GM18907 (cell line): ENCODE data around the gene WFDC8.
"Not testable (repeated sequence)": the region's sequence is repeated elsewhere in the genome, so short reads cannot be mapped to it uniquely, and the experiment has no call there.

Experiments used
- ATAC-seq: cut with Tn5 transposase; IDR thresholded peaks from one replicate; pipeline ENCODE4 v1.9.1; 2021; ENCODE audit warnings: mild to moderate bottlenecking, moderate library complexity; ENCODE audit not compliant: unreplicated experiment

Gene WFDC8

GRCh38 chr20:45579184-45579583, at the start of gene WFDC8:
WFDC8 (minus strand) TSS chr20:45579284; CDS start chr20:45579247, 37 bp downstream.
- no peak for ATAC-seq

DNA sequence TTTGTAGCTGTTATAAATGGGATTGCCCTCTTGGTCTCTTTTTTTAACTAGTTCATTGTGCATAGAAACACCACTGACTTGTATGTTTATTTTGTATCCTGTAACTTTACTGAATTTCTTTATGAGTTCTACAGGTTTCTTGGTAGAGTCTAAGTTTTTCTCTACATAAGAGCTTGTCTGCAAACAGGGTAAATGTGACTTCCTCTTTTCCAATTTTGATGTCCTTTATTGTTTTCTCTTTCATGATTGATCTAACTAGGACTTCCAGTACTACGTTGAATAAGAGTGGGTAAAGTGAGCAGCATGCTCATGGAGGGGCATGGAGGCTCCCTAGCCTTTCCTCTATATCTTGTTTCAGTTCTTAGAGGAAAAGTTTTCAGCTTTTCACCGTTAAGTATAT, 47.5 kb upstream of the WFDC8 start:
- ATAC-seq: no peak

DNA sequence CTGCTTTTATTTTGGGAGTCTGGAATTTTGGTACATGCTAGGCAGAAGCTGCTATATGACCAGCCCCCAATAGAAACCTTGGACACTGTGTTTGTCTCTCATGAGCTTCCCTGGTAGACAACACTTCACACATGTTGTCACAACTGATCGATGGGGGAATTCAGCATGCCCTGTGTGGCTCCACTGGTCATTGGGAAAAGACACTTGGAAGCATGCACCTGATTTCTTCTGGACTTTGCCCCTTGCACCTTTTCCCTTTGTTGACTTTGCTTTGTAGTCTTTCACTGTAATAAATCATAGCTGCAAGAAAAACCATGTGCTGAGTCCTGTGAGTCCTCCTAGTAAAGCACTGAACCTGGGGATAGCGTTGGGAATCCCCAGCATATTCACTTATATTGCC, 42.5 kb upstream of the WFDC8 start:
- ATAC-seq: no peak

DNA sequence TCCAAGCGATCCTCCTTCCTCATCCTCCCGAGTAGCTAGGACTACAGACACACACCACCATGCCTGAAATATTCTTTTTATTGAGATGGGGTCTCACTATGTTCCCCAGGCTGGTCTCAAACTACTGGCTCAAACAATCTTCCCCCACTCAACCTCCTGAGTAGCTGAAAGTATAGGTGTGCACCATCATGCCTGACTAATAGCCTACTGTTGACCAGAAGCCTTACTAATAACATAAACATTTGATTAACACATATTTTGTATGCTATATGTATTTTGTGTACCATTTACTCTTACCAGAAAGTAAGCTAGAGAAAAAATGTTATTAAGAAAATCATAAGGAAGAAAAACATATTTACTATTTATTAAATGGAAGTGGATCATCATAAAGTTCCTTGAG, 38.5 kb upstream of the WFDC8 start:
- no peak for ATAC-seq

DNA sequence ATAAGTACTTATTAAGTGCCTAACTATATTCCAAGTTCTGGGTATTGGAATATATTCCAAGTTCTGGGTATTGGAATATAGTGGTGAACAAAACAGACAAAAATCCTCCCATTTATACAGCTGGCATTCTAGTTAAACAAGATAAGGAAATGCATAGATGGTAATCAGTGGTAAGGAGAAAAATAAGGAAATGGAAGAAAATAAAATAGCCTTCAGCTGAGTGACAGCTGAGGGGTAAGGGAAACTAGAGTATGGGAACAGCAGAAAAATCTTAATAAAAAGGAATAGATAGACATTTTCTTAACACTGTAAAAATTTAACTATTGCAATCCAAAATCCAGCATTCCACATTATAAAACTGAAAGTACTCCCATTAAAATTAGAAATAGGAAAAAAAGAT, 33.2 kb upstream of the WFDC8 start:
- ATAC-seq: no peak

- no peak for ATAC-seq
Observed at GRCh38 chr20:45611054-45611453, 32.0 kb upstream of the WFDC8 start.

- ATAC-seq: no peak
Observed at GRCh38 chr20:45607810-45608209, 28.7 kb upstream of the WFDC8 start.

- no peak for ATAC-seq
Observed at GRCh38 chr20:45595235-45595634, 16.2 kb upstream of the WFDC8 start.

DNA sequence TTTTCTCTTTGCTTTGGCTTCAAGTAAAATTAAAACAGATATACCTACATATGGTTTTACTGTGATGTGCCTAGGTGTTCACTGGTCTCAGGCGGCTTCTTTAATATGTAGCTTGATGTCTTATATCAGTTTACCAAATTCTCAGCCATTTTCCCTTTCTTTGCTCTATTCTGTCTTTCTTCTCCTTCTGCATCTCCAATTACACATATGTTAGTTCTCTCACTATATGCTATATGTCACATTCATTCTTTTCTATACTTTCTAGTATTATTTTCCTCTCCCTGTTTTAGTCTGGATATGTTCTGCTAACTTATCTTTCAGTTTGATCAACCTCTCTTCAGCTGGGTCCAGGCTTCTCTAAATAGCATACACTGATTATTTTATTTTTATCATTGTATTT, 14.4 kb upstream of the WFDC8 start:
- ATAC-seq: no peak

DNA sequence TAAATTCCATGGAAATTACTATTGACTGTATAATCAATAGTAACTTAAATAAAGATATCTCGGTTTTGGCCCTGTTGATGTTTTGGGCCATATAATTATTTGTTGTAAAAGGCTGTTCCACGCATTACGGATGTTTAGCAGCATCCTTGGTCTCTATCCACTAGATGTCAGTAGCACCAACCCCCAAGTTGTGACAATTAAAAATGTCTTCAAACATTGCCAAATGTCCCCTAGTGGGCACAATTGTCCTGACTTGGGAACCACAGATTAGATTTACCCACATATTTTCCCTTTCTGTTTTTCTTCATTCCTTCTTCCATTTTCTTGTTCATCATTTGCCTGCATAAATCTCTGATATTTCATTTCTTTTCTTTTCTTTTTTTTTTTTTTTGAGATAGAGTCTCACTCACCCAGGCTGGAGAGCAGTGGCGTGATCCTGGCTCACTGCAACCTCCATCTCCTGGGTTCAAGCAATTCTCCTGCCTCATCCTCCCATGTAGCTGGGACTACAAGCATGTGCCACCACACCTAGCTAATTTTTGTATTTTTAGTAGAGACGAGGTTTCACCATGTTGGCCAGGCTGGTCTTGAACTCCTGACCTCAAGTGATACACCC, 13.6 kb upstream of the WFDC8 start:
- ATAC-seq: peak; percentile 59

GRCh38 chr20:45589725-45590124, 10.6 kb upstream of the WFDC8 start:
- no peak for ATAC-seq

GRCh38 chr20:45588800-45589199, 9.7 kb upstream of the WFDC8 start:
- ATAC-seq: no peak

- ATAC-seq: not testable (repeated sequence)
Observed at GRCh38 chr20:45585986-45586385, 6.9 kb upstream of the WFDC8 start.

GRCh38 chr20:45584294-45584693, 5.2 kb upstream of the WFDC8 start:
- not testable (repeated sequence) for ATAC-seq

- ATAC-seq: no peak
Observed at GRCh38 chr20:45583502-45583901, 4.4 kb upstream of the WFDC8 start.

DNA sequence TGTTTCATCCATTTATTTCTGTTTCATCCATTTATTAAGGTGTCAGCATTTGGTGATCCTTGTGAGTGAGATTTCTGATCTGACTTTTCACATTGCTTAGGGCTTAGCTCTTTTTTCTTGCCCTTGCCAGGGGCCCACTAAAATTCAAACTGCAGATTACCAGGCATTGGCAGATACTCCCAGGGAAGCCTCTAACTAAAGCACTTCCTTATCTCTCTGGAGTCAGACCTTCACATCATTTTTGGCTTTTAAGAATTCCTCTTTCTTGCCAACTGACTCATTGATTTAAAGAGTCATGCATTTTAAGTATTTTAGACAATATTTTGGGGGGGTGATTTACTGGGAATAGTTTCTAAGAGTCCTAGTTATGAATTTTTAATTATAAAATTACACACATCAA, 2.6 kb upstream of the WFDC8 start:
- no peak for ATAC-seq

DNA sequence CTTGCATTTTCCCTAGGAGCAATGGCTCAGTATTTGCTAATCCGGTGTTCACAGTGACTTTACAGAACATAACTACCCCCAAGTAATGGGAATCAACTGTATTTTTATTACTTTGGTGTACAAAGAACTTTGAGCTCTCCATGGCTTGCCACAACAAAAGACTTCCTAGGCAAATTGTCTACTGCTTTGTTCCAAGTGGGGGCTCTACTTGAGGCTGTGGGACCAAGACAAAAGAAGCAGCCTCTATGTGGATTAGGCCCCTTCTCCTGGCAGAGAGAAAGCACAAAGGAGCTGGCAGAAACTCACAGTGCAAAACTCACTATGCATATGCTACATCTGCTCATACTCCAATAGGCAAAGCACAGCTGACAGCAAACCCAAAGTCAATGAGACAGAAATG, 853 bp downstream of the WFDC8 start:
- no peak for ATAC-seq

GRCh38 chr20:45576995-45577394, 2.1 kb downstream of the WFDC8 start:
- no peak for ATAC-seq

DNA sequence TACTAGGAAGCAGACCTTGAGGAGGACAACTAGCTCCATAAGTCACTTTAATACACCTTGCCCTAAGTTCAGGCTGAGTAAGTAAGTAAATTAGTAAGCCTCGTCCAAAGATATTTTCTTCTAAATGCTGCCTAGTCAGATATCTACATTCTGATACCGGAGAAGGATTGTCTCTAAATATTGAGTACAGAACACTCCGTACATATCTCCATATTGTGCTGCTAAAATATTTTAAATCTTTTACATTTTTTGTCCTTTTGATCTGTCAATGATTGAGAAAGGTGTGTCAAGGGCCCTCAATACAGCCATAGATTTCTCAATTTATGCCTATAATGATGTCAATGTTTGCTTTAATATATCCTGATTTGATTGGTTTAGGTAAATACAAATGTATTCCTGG, 3.2 kb downstream of the WFDC8 start:
- no peak for ATAC-seq

- ATAC-seq: not testable (repeated sequence)
Observed at GRCh38 chr20:45569650-45570049, 9.4 kb downstream of the WFDC8 start.

- no peak for ATAC-seq
Observed at GRCh38 chr20:45564760-45565276, 14.3 kb downstream of the WFDC8 start.

DNA sequence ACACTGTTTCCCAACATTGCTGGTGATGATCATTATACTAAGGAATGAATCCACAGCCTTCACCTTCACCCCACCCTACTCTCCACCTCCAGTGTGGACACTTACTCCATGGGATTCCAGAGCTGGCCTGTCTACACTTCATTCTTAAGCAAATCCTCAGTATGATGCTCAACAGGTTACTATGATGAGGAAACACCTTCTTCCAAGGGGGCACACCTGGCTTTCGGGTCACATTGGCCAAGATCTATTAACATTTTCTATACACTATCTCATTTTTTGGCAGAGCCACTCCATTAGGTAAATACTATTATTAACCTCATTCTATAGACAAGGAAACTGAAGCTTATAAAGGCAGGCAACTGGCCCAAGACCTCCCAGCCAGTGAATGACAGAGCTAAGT, 23.9 kb downstream of the WFDC8 start:
- ATAC-seq: no peak

DNA sequence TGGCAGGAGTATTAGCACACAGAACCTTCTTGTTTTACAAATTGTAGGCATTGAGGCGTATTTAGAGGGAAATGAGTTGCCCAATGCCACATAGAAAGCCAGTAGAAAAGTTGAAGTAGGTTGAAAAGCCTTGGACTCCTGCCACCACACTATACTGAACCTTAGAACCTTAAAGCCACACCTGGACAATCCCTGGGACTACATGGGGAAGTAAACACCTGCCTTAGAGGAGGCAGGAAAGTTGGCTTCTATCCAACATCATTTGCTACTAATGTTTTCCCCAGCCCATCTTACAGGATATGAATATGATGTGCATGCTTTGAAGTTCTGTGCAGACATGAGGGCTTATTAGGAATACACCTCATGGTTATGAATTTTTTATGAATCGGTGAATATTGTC, 26.6 kb downstream of the WFDC8 start:
- no peak for ATAC-seq
